SU-DHL-6 (cell line): ENCODE measurements around the gene CAV1.

Experiments
- H2AFZ ChIP-seq: fragments of 200-600 bp; sonication (generic); 2 replicates; pipeline ENCODE4 v1.6.1; 2014; ENCODE audit warnings: low read depth, mild to moderate bottlenecking, moderate library complexity, mixed read lengths, antibody characterized with exemption, low read length; ENCODE audit not compliant: severe bottlenecking
- H3F3A ChIP-seq: fragments of 200-600 bp; shearing (Covaris generic); 2 replicates; pipeline ENCODE4 v1.6.0; 2016; ENCODE audit warnings: antibody characterized with exemption, mild to moderate bottlenecking; ENCODE audit not compliant: insufficient read depth
- H3K27ac ChIP-seq: fragments of 200-600 bp; sonication (generic); 2 replicates; pipeline ENCODE4 v1.5.1; 2016; ENCODE audit warnings: low read depth, mild to moderate bottlenecking, low read length, moderate library complexity, mixed read lengths
- H3K27me3 ChIP-seq: fragments of 200-600 bp; sonication (generic), shearing (Covaris generic); 2 replicates; pipeline ENCODE4 v1.6.0; 2014; ENCODE audit warnings: mild to moderate bottlenecking, low read length
- H3K36me3 ChIP-seq: fragments of 200-600 bp; sonication (generic); 2 replicates; pipeline ENCODE4 v1.6.1; 2014; ENCODE audit warnings: mild to moderate bottlenecking, low read length, mixed read lengths
- H3K4me2 ChIP-seq: fragments of 300-600, 200-600 bp; shearing (Covaris generic), sonication (generic); 2 replicates; pipeline ENCODE4 v1.6.0; 2014; ENCODE audit warnings: low read length, low read depth, mild to moderate bottlenecking; ENCODE audit not compliant: poor library complexity, severe bottlenecking
- H3K4me3 ChIP-seq: fragments of 200-600 bp; sonication (generic); 2 replicates; pipeline ENCODE4 v1.5.1; 2014; ENCODE audit warnings: antibody characterized with exemption, low read length, mild to moderate bottlenecking, mixed read lengths; ENCODE audit not compliant: insufficient read depth, poor library complexity, severe bottlenecking
- H3K79me2 ChIP-seq: fragments of 200-600 bp; sonication (generic); 2 replicates; pipeline ENCODE4 v1.6.1; 2014; ENCODE audit warnings: mild to moderate bottlenecking, low read length, moderate library complexity; ENCODE audit not compliant: insufficient read depth
- H3K9ac ChIP-seq: fragments of 200-600 bp; sonication (generic); 2 replicates; pipeline ENCODE4 v1.7.0; 2014; ENCODE audit warnings: mild to moderate bottlenecking, low read length
- H3K9me2 ChIP-seq: fragments of 200-600 bp; sonication (generic); replicated peaks from 2 replicates; pipeline ENCODE4 v1.6.1; 2014; ENCODE audit warnings: low read length; ENCODE audit not compliant: insufficient read depth
- H3K9me3 ChIP-seq: fragments of 200-600 bp; sonication (generic); 2 replicates; pipeline ENCODE4 v1.6.1; 2014; ENCODE audit warnings: low read length, mixed read lengths; ENCODE audit not compliant: insufficient read depth
- H4K20me1 ChIP-seq: fragments of 200-600 bp; sonication (generic); 2 replicates; pipeline ENCODE4 v1.6.1; 2014; ENCODE audit warnings: low read depth, mild to moderate bottlenecking, antibody characterized with exemption, low read length, moderate library complexity, mixed read lengths
- EZH2phosphoT487 ChIP-seq: fragments of 200-600 bp; sonication (generic), shearing (Covaris generic); conservative IDR thresholded peaks from 2 replicates; pipeline ENCODE4 v1.6.1; 2018; ENCODE audit warnings: mild to moderate bottlenecking, antibody characterized with exemption, low read length, moderate library complexity, mixed read lengths
- TF ChIP-seq, protein P1 (sequence below): fragments of 200-600 bp; sonication (generic); IDR thresholded peaks from one replicate; pipeline ENCODE4 v1.5.1; 2017; ENCODE audit warnings: antibody characterized with exemption, mild to moderate bottlenecking, low read length, moderate library complexity; ENCODE audit not compliant: insufficient read depth, poor library complexity, severe bottlenecking

CAV1 gene

DNA sequence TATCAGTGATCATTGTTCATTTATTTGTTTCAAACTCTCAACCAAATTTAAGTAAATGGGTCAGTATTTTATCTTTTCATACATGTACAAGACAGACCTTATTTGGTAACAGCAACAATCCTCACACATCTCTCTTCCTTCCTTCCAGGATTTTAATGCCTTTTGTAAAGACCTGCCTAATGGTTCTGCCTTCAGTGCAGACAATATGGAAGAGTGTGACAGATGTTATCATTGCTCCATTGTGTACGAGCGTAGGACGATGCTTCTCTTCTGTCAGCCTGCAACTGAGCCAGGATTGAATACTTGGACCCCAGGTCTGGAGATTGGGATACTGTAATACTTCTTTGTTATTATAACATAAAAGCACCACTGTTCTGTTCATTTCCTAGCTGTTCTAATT is 19.0 kb upstream of the CAV1 start:
- H2AFZ ChIP-seq, result no peak overlapping the region
- H3K27ac ChIP-seq, result no peak overlapping the region
- no peaks in the 10 kb centered on the region for H3F3A ChIP-seq
- H3K79me2 ChIP-seq, result no peaks in the 10 kb centered on the region
- no peak overlapping the region for H3K9ac ChIP-seq
- H3K4me3 ChIP-seq, result no peak overlapping the region
- no peaks in the 10 kb centered on the region for H4K20me1 ChIP-seq
- TF ChIP-seq, protein P1, sequence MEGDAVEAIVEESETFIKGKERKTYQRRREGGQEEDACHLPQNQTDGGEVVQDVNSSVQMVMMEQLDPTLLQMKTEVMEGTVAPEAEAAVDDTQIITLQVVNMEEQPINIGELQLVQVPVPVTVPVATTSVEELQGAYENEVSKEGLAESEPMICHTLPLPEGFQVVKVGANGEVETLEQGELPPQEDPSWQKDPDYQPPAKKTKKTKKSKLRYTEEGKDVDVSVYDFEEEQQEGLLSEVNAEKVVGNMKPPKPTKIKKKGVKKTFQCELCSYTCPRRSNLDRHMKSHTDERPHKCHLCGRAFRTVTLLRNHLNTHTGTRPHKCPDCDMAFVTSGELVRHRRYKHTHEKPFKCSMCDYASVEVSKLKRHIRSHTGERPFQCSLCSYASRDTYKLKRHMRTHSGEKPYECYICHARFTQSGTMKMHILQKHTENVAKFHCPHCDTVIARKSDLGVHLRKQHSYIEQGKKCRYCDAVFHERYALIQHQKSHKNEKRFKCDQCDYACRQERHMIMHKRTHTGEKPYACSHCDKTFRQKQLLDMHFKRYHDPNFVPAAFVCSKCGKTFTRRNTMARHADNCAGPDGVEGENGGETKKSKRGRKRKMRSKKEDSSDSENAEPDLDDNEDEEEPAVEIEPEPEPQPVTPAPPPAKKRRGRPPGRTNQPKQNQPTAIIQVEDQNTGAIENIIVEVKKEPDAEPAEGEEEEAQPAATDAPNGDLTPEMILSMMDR, result no peak
- no peak for TF ChIP-seq EZH2phosphoT487
- H3K9me3 ChIP-seq, result no peaks in the 10 kb centered on the region
- no peaks in the 10 kb centered on the region for H3K9me2 ChIP-seq
- H3K36me3 ChIP-seq, result no peaks in the 10 kb centered on the region
- no peaks in the 10 kb centered on the region for H3K27me3 ChIP-seq
- no peak overlapping the region for H3K4me2 ChIP-seq

DNA sequence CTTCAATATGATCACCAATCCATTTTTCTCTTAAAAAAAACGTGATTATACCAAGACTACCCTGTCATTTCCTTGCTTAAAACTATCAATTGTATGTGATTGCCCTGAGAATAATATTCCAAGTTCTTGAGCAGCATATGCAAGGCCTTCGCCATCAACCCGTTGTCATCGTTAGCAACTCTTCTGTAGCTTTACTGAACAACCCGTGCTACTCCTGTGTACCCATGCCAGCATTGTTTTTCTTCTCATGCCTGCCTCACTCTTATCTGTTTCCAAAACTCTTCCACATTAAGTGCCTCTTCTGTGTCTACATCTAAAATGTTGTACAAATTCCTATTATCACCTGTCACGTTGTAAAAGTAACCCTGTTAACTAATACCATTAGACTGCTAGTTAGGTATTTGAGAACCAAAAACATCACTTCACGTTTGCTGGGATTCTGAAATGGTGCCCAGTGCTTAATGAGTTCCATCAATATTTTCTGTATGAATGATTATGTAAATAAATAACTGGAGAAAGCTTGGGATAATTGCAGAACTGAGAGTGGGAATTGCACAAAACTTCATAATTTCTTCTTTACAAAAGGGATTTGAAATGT is 14.8 kb upstream of the CAV1 start:
- no peak overlapping the region for H2AFZ ChIP-seq

DNA sequence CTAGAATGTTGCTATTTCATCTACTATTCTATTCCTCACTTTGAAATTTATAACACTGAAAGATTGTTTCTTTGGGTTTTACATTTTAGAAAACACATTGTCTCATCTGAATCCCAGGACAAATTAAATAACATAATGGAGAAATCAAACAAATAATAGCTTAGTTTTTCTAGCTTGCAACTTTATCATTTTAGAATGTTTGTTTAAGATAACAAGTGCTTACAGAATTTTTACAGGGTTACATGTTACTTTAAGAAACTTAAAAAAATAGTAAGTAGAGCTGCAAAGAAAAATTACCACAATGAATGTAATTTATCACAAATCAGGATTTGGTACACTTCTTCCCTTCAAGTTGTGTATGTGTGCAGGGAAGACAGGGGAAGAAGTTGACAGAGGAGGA is 14.0 kb upstream of the CAV1 start:
- no peak overlapping the region for H2AFZ ChIP-seq
- no peaks in the 10 kb centered on the region for H3K9me2 ChIP-seq
- H4K20me1 ChIP-seq, result no peaks in the 10 kb centered on the region
- no peaks in the 10 kb centered on the region for H3K27me3 ChIP-seq
- H3K9ac ChIP-seq, result no peak overlapping the region
- no peak overlapping the region for H3K4me2 ChIP-seq
- no peaks in the 10 kb centered on the region for H3K36me3 ChIP-seq
- H3K27ac ChIP-seq, result no peak overlapping the region
- no peaks in the 10 kb centered on the region for H3F3A ChIP-seq
- H3K9me3 ChIP-seq, result no peaks in the 10 kb centered on the region
- no peaks in the 10 kb centered on the region for H3K79me2 ChIP-seq
- TF ChIP-seq, protein P1, result no peak
- TF ChIP-seq EZH2phosphoT487, result no peak
- H3K4me3 ChIP-seq, result no peak overlapping the region

More for the DNA sequence above, 14.8 kb upstream of the CAV1 start:
- no peaks in the 10 kb centered on the region for H4K20me1 ChIP-seq
- H3K9me2 ChIP-seq, result no peaks in the 10 kb centered on the region
- H3K79me2 ChIP-seq, result no peaks in the 10 kb centered on the region
- no peak overlapping the region for H3K27ac ChIP-seq
- no peaks in the 10 kb centered on the region for H3K9me3 ChIP-seq
- no peaks in the 10 kb centered on the region for H3F3A ChIP-seq
- no peak overlapping the region for H3K4me3 ChIP-seq
- no peaks in the 10 kb centered on the region for H3K27me3 ChIP-seq
- no peak for TF ChIP-seq EZH2phosphoT487
- TF ChIP-seq, protein P1, result no peak
- no peak overlapping the region for H3K4me2 ChIP-seq
- no peaks in the 10 kb centered on the region for H3K36me3 ChIP-seq
- no peak overlapping the region for H3K9ac ChIP-seq
